Measurements from ENCODE around the gene ARHGAP26.

The ARHGAP26 gene

DNA sequence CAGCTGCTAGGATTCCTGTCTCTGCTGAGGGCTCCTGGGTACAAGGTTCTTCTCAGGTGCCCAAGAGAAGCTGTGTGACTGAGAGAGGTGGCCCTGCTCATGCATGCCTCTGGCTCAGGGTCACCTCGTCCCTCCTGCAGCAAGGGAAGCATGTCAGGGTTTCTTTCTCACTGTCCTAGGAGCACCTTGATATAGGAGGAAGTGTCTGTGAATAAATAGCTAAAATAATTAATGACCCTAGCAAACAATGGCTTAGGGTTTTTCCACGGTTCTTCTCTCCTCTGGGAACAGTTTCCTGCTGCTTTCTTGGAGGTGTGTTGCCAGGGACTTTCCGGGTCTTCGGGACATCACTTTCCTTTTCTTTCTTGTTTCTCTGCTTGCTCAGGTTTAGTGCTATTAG, 87.2 kb downstream of the ARHGAP26 start:
- H3K4me2 ChIP-seq (ENCODE audit: low read length): no peak overlapping the region
- no peak overlapping the region for H2AFZ ChIP-seq (ENCODE audit: low read length)
- TF ChIP-seq EZH2 (IDR thresholded peaks at IDR 0.05; ENCODE audit: borderline replicate concordance, low read length): no peak
- TF ChIP-seq, protein P1, sequence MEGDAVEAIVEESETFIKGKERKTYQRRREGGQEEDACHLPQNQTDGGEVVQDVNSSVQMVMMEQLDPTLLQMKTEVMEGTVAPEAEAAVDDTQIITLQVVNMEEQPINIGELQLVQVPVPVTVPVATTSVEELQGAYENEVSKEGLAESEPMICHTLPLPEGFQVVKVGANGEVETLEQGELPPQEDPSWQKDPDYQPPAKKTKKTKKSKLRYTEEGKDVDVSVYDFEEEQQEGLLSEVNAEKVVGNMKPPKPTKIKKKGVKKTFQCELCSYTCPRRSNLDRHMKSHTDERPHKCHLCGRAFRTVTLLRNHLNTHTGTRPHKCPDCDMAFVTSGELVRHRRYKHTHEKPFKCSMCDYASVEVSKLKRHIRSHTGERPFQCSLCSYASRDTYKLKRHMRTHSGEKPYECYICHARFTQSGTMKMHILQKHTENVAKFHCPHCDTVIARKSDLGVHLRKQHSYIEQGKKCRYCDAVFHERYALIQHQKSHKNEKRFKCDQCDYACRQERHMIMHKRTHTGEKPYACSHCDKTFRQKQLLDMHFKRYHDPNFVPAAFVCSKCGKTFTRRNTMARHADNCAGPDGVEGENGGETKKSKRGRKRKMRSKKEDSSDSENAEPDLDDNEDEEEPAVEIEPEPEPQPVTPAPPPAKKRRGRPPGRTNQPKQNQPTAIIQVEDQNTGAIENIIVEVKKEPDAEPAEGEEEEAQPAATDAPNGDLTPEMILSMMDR (IDR thresholded peaks at IDR 0.05; ENCODE audit: low read length): no peak
- no peaks in the 10 kb centered on the region for H4K20me1 ChIP-seq (ENCODE audit: insufficient read depth, low read length)
- H3K36me3 ChIP-seq (ENCODE audit: insufficient read depth, low read length): no peaks in the 10 kb centered on the region
- H3K9me3 ChIP-seq (ENCODE audit: low read length): no peaks in the 10 kb centered on the region
- no peaks in the 10 kb centered on the region for H3F3A ChIP-seq (ENCODE audit: insufficient read depth, low read length)
- H3K4me1 ChIP-seq (ENCODE audit: insufficient read depth, low read length, severe bottlenecking): no peaks in the 10 kb centered on the region
- no peaks in the 10 kb centered on the region for H3K79me2 ChIP-seq (ENCODE audit: insufficient read depth, low read length)
- no peak overlapping the region for H3K4me3 ChIP-seq (ENCODE audit: low read depth, low read length, poor library complexity, severe bottlenecking)
- H3K9ac ChIP-seq (ENCODE audit: low read length): no peak overlapping the region
- H3K9me2 ChIP-seq (ENCODE audit: low read depth, low read length): no peaks in the 10 kb centered on the region
- no peak overlapping the region for H3K27ac ChIP-seq (ENCODE audit: low read depth, low read length, poor library complexity, severe bottlenecking)
- H3K27me3 ChIP-seq (ENCODE audit: insufficient read depth, low read length): peaks cover 5% of the 10 kb centered on the region; the same call in 1 of the 2 replicates

DNA sequence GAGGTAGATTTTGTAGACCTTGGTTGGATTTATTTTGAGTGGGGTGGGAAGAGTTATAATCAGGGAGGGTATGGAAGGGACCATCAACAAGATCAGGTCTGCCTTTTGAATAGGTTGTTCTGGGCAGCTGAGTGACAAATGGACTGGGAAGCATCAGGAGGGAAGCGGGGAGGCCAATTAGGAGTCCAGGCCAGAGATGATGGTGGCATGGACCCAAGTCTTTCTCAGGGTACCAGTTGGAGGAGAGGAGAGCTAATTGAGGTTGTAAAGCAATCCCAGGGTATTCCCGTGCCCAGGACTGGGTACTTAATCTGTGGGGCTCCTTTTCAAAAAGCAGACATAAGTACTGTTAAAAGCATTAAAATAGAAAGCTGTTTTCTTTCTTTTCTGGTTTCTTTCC, 88.9 kb downstream of the ARHGAP26 start:
- Histone ChIP-seq H2AFZ (ENCODE audit: low read length) (no peak overlapping the region), H3K27ac (ENCODE audit: low read depth, low read length, poor library complexity, severe bottlenecking) (no peak overlapping the region), H4K20me1 (ENCODE audit: insufficient read depth, low read length) (no peaks in the 10 kb centered on the region), H3K4me1 (ENCODE audit: insufficient read depth, low read length, severe bottlenecking) (no peaks in the 10 kb centered on the region), H3K79me2 (ENCODE audit: insufficient read depth, low read length) (no peaks in the 10 kb centered on the region), H3K9me3 (ENCODE audit: low read length) (no peaks in the 10 kb centered on the region), H3F3A (ENCODE audit: insufficient read depth, low read length) (no peaks in the 10 kb centered on the region), H3K4me3 (ENCODE audit: low read depth, low read length, poor library complexity, severe bottlenecking) (no peak overlapping the region), H3K4me2 (ENCODE audit: low read length) (no peak overlapping the region), H3K36me3 (ENCODE audit: insufficient read depth, low read length) (no peaks in the 10 kb centered on the region), H3K9ac (ENCODE audit: low read length) (no peak overlapping the region), H3K9me2 (ENCODE audit: low read depth, low read length) (no peaks in the 10 kb centered on the region), H3K27me3 (ENCODE audit: insufficient read depth, low read length) (peaks cover 5% of the 10 kb centered on the region; the same call in 1 of the 2 replicates)
- TF ChIP-seq EZH2 (IDR thresholded peaks at IDR 0.05; ENCODE audit: borderline replicate concordance, low read length): no peak
- TF ChIP-seq, protein P1 (IDR thresholded peaks at IDR 0.05; ENCODE audit: low read length): no peak

DNA sequence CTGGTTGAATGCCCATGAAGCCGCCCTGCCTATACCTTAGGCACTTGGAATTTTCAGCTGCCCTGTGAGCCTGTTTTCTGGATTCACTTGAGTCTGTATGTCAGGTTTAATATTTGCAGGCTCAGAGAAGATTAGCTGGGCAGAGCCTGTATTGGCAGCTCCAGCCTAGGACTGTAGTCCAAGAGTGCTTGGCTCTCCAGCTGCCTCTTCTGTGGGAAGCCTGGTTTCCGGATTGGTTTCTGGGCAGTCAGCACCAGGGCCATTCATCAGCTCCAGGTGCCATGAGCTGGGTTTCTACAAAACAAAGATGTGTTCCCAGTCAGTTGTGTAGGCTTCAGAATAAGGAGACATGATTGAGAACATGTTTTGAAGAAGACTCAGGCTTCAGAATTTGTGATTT, 90.1 kb downstream of the ARHGAP26 start:
- H3K4me3 ChIP-seq (ENCODE audit: low read depth, low read length, poor library complexity, severe bottlenecking): no peak overlapping the region

More for the DNA sequence above, 90.1 kb downstream of the ARHGAP26 start:
- no peak overlapping the region for H3K27ac ChIP-seq (ENCODE audit: low read depth, low read length, poor library complexity, severe bottlenecking)
- no peaks in the 10 kb centered on the region for H3K9me2 ChIP-seq (ENCODE audit: low read depth, low read length)
- no peak overlapping the region for H3K9ac ChIP-seq (ENCODE audit: low read length)
- no peak overlapping the region for H2AFZ ChIP-seq (ENCODE audit: low read length)
- no peaks in the 10 kb centered on the region for H3K36me3 ChIP-seq (ENCODE audit: insufficient read depth, low read length)
- H3K4me2 ChIP-seq (ENCODE audit: low read length): no peak overlapping the region
- H3K27me3 ChIP-seq (ENCODE audit: insufficient read depth, low read length): peaks cover 5% of the 10 kb centered on the region; the same call in 1 of the 2 replicates
- H3K79me2 ChIP-seq (ENCODE audit: insufficient read depth, low read length): no peaks in the 10 kb centered on the region
- H3K9me3 ChIP-seq (ENCODE audit: low read length): no peaks in the 10 kb centered on the region
- H3F3A ChIP-seq (ENCODE audit: insufficient read depth, low read length): no peaks in the 10 kb centered on the region
- no peaks in the 10 kb centered on the region for H3K4me1 ChIP-seq (ENCODE audit: insufficient read depth, low read length, severe bottlenecking)
- H4K20me1 ChIP-seq (ENCODE audit: insufficient read depth, low read length): no peaks in the 10 kb centered on the region
- no peak for TF ChIP-seq EZH2 (IDR thresholded peaks at IDR 0.05; ENCODE audit: borderline replicate concordance, low read length)
- TF ChIP-seq, protein P1 (IDR thresholded peaks at IDR 0.05; ENCODE audit: low read length): no peak
